SH-SY5Y (cell line): ENCODE results near the gene C20orf144.

Source experiments
- GATA2 ChIP-seq: IDR thresholded peaks from 2 replicates; pipeline ENCODE4 v1.6.1; 2011; ENCODE audit warnings: mild to moderate bottlenecking, low read depth, low read length
- GATA3 ChIP-seq: IDR thresholded peaks from 2 replicates; pipeline ENCODE4 v1.6.1; 2011; ENCODE audit warnings: low read depth, mild to moderate bottlenecking, low read length, moderate library complexity

DNA sequence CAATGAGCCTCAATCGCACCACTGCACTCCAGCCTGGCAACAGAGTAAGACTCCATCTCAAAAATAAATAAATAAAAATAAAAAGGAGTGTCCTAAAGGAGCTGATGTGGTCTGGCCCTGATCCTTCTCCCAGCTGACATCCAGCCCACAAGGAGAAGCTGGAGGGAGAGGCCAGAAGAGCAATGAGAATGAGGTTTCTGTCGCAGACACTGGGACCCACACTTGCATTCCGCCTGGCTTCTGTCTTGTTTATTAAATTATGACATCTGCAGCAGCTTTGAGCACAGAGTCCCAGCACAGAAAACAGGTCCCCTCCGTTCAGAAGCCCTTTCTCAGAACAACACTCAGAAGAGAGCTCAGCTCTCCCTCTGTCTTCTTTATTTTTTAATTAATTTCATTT lies 34.3 kb downstream of the C20orf144 start:
- TF ChIP-seq GATA2 (no peak), GATA3 (no peak)
